HG03159 (cell line): ENCODE data around the gene LAMA5.
"Not testable (repeated sequence)": the region's sequence is repeated elsewhere in the genome, so short reads cannot be mapped to it uniquely, and the experiment has no call there.

Experiments used
- ATAC-seq: cut with Tn5 transposase; IDR thresholded peaks from one replicate; pipeline ENCODE4 v1.9.1; 2021; ENCODE audit warnings: mild to moderate bottlenecking, moderate library complexity; ENCODE audit not compliant: unreplicated experiment

Gene LAMA5

DNA sequence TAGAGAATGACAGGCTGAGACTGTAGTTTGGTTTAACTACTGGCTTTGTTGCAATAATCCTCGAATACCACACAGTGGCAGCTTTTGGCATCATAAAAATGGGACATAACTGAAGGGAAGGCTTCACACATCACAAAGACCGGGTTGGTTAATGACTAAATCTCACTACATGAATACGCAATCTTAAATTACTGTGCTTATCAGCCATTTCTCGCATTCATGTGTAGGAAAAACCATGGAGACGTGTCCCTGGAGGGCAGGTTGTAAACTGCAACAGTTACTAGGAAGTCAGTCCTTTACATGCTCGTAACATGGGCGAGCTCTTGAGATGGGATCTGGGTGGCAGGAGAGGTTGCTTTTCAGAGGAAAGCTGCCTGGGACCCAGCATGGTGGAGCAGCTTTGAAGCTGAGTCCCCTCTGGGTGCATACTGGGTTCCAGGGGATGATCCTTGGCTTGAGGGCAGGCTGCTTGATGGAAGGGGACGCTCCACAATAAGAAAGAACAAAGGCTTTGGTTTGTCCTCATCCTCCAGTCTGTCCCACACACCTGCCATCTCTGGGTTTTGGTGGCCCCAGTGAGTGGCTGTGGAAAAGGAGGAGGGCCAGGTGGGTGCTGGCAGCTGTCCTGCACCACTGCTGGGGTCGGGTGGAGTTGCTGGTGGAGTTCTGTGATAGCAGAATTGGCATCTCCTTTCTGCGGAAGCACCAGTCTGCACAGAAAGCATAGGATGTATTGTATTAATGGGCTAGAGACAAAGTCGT, 21.9 kb upstream of the LAMA5 start:
- ATAC-seq, result no peak

DNA sequence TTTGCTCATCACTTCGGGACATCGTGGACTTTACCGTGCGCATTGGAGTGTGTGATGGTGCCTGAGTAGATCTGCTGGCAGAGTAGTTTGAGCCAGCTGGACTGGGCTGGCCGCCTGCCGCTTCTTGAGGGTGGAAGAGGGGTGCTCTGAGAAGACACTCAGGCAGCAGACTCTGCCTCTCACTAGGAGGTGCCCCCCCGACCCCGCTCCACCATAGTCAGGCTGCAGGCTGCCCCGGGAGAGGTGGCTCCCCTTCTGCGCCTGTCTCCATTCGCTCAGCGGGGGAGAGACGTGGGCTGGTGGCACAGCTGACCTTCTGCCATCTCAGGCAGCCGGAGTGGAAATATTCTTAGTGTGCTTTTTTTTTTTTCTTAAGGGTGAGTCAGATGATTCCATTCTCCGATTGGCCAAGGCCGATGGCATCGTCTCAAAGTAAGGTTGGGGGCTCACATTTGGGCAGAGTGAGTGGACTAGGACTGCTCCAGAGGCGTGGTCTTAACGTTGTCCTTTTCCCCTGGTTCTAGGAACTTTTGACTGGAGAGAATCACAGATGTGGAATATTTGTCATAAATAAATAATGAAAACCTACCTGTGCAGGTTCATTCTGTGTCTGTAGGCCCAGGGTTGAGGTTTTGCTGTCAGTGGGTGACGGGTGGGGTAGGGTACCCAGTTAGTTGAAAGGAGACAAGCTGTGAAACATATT, 21.0 kb upstream of the LAMA5 start:
- no peak for ATAC-seq

DNA sequence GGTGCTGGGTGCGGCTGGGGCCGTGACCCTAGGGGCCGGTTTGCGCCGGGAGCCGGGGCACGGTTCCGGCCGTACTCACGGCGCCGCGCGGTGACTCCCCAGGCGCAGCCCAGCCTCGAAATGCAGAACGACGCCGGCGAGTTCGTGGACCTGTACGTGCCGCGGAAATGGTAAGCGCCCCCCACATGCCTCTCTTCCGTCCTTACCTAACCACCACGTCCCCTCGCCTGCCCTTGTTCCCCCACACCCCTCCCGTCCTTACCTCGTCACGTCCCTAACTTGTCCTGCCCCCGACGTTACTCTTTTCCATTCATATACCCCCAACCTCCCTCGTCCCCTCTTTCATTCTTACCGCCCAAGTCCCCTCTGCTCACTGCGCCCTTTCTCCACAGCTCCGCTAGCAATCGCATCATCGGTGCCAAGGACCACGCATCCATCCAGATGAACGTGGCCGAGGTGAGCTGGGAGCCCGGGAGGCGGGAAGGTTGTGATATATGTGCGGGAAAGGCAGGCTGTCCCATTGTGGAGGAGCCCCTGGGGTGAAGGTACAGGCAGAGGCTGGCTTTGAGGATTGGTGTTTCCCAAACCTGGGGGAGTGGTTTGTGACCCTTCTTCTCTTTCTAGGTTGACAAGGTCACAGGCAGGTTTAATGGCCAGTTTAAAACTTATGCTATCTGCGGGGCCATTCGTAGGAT, 20.3 kb upstream of the LAMA5 start:
- ATAC-seq, result peak; percentile 7

DNA sequence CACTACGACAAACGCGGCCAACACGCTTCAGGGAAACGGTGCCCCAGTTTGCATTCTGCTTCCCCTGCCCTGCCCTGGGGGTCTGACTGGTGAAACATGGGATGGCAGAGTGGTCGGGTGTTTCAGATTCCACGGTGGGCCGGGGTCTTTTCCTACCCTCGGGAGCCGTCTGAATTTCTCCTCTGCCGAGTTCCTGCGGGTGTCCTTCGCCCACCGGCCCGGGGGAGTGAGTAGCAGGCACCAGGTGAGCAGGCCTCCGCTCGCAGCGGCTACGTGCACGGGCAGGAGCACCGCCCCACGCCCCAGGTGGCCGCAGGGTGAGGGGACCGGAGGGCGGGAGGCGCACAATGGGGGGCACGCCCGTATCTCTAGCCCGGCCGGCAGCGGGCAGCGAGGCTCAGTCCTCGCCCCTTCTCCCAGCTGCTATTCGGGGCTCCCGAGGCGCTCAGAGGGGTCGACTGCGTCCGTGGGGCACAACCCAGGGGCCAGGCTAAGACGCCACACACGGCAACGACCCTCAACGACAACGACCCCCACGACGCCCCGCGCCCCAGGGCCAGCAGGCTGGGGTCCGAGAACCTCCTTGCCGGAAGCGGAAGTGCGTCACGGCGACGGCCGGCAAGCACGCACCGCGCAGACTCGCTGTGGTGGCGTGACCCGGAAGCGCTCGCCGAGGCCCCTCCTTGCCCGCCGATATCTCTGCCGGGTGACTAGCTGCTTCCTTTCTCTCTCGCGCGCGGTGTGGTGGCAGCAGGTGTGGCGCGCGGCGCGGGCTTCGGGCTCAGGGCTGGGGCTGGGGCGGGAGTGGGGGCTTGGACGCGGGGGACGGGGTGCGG, 19.5 kb upstream of the LAMA5 start, which contains the start of gene RPS21:
Gene RPS21, plus strand, starts transcription at position 721 of the 836 bp plus-strand sequence. CDS start 236 bp downstream, outside the sequence.
- ATAC-seq, result peak; percentile 80

DNA sequence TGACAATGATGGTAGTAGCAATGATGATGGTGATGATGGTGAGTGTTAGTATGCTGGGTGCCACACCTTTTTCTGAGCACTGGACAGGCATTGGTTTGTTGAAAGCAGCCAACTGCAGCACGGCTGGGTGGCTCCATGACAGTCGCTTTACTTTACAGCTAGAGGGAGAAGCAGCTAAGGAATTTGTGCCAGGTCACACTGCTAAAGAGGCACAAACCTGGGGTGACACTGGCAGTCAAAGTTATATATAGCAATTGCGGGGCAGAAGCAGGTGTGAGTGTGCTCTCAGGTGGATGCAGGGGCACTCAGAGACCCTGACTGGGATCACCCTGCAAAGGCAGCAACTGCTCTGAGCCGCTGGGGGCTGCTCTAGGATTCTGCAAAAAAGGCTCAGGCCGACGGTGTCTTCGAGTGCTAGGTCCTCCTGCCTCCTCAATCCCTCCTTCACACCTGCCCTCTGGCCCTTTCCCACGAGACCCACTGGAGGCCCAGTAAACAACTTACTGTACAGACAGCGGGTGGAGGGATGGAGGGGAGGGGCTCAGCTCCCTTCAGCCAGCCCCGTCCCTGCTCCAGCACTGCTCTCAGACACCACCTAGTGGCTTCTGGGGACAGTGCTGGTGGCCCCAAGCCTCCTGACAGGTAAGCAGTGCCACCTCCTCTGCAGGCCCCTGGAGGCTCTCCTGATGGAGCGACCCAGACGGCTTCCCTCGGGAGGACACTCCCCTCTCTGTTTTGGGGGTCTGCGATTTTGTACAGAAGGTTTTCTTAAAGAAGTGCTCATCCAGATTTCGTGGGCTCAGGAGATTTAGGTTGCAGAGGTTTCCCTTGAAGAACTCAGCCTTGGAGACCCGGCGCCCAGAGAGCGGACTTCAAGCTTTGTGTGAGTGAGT, 15.4 kb upstream of the LAMA5 start:
- ATAC-seq, result peak; percentile 55

DNA sequence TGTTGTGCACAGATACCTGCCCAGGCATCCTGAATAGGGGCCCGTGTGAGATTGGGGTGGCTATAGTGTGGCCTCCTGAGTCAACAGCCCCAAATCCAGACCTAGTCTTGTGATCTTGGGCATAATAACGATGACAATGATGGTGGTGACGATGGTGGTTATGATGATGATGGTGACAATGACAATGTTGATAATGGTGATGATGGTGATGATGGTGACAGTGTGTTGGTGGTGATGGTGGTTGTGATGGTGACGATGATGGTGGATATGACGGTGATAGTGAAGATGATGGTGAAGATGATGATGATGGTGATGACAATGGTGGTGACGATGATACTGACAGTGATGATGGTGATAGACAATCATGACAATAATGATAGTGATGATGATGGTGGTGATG, 14.7 kb upstream of the LAMA5 start:
- no peak for ATAC-seq

DNA sequence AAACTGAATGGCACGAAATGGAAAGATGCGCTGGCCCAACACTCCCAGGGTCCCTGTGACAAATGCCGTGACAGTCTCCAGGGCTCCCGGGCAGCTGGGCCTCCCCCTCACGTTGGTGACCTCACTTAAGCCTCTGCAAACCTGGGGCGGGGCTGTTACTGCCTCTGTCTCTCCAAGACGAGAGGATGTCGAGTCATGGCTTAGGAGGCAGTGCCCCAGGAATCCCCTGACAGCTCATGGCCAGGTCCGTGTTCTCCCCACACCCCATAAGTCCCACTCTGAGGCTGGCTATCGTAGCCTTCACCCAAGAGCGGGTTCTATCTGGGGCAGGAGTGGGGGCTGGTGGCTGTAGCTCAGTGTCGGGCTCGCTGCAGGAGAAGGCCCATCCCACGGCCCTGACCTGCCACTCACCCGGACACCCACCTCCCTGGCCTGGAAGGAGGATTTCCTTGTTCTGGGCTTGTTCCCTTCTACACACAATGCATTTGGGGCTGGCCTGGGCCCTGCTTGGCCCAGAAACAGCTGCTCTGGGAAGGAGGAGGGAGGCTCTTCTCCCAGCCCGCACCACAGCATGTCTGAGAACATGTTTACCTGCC, 14.2 kb upstream of the LAMA5 start:
- ATAC-seq, result no peak

DNA sequence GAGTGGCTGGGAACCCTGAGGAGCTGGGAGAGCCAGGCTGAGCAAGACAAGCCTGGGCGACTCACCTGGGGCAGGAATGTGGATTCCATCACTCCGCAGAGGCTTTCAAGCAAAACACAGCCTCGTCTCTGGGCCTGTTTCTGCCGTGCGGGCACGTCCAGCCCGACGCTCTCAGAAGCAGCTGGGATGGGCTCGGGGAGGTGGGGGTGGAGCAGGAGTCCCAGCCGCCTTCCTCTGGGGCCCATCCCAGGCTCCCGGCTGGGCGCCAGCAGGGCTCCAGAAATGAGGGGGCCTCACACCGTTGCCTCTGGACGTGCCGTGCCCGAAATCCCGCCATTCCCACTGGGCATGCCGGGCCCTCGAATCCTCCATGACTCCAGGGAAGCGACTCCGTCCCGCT, 11.1 kb upstream of the LAMA5 start:
- no peak for ATAC-seq

DNA sequence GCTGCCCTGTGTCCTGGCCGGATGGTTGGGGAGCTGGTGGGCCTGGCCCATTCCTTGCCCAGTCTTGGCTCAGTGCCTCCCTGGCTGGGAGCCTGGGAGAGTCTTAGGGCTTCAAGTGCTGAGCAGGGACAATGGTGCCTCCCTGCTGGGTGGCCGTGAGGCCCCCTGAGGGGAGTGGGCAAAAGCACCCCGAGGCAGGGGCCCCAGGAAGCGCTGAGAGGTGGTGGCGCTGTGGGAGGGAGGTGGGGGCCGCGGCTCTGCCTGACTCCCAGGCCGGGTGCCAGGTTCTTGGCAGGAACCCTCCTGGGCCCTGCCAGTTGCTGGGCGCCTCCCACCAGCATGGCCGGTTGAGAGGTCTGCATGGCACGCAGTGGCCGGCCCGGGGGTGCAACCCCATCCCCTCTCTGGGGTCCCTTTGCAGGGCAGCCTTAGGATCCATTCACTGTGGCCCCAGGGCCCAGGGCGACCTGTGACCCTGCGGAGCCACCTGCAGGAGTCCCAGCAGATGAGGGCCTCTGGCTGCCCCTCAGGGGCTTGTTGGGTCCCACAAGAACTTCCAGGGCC, 10.6 kb upstream of the LAMA5 start:
- no peak for ATAC-seq

DNA sequence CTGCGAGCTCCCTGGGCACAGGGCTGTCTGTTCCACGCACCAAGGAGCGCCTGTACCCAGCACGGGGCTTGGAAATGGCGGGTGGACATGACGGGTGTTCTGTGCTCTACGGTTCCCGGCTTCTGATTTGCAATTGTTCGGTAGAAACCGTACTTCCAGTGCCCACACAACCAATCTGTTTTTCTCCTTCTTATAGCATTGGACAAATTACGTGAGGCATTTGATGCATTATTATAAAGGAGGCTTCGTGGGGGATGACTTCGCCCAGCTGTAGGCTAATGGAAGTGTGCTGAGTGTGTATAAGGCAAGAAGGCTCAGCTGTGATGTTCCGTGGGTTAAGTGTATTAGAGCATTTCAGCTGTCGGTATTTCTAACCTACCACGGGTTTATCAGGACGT, 10.0 kb upstream of the LAMA5 start:
- ATAC-seq, result no peak

DNA sequence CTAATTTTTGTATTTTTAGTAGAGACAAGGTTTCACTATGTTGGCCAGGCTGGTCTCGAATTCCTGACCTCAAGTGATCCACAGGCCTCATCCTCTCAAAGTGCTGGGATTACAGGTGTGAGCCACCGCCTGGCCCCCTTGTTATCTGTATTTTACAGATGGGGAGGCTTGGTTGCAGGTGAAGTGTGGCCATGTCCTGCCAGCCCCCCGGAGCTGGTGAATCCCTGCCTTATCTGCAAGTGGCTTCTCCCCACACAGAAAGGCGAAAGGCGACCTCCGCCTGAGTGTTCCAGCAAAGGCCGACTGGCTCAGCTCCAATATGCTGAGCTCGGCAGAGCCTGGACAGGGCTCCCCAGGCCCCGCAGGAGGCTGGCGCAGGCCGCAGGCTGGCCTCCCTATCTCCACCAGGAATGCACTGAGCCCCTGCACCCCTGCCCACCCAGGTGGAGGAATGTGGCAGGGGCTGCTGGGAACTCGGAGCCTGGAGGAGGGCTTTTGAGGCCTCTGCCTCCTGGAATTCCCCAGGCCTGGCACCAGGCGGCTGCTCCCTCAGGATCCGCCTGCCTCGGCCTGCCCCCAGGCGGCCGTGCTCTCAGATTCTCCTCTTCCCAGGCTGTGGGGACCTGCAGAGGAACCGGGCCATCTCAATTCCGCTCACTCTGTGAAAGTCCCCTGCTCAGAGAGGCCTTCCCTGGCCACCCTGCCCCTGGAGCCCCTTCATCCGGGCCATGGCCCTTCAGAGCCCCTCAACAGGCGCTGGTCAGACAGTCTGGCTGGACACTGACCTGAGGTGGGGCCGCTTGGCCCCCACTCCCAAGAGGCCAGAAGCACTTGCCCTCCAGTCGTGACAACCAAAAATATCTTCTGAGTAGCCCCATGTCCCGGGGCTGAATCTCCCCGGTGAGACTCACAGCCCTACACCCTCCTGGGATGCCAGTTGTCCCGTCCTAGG, 9.3 kb upstream of the LAMA5 start:
- ATAC-seq, result no peak

DNA sequence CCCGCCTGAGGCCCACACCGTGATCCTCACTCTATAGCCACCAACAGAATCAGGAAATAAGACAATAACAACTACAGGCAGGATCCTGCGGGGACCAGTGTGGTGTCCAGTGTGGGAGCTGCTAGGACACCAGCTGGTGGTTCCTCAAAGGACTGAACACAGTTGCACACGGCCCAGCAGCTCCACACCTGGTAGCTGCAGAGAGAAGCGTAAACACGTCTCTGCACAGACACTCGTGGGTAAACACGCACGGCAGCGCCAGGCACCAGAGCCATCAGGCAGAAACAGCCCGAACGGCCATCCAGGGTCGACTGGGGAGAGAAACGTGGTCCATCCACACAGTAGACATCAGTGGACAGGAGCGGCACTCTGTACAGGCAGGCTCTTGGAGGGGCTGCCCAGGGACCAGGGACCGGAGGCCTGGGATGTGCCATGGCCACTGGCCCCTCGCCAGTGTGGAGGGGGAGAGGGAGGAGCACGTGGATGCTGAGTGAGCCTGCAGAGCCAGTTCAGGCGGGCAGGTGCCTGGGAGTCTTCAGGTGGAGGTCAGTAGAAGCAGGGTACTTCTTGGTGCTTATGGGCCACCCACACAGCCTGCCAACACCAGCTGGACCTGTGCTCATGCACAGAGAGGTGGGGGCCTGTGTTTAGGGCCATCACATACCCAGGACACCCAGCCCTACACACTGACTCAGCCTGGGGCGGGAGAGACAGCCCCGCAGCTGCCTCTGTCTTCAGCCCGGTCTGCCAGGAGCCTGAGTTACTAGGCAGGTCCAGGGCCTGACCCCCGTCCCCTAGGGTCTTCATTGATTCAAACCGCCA, 7.4 kb upstream of the LAMA5 start:
- no peak for ATAC-seq

DNA sequence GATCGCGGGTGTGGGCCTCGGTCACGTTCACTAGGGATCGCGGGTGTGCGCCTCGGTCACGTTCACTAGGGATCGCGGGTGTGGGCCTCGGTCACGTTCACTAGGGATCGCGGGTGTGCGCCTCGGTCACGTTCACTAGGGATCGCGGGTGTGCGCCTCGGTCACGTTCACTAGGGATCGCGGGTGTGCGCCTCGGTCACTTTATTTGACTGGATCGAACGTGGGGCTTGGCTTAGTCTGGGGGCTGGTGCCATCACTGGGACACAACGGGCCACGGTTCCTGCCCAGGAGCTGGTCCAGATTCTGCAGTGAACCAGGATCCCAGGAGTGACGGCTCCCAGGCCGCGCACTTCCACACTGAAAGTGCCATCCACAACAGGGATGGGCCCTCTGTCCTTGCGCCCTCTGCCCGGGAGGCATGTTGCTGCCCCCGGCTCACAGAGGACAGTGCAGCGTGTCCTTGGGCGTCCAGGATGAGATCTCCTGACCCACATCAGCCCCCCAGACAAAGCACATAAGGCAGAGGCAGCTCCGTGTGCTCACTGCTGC, 6.6 kb upstream of the LAMA5 start:
- ATAC-seq, result not testable (repeated sequence)

DNA sequence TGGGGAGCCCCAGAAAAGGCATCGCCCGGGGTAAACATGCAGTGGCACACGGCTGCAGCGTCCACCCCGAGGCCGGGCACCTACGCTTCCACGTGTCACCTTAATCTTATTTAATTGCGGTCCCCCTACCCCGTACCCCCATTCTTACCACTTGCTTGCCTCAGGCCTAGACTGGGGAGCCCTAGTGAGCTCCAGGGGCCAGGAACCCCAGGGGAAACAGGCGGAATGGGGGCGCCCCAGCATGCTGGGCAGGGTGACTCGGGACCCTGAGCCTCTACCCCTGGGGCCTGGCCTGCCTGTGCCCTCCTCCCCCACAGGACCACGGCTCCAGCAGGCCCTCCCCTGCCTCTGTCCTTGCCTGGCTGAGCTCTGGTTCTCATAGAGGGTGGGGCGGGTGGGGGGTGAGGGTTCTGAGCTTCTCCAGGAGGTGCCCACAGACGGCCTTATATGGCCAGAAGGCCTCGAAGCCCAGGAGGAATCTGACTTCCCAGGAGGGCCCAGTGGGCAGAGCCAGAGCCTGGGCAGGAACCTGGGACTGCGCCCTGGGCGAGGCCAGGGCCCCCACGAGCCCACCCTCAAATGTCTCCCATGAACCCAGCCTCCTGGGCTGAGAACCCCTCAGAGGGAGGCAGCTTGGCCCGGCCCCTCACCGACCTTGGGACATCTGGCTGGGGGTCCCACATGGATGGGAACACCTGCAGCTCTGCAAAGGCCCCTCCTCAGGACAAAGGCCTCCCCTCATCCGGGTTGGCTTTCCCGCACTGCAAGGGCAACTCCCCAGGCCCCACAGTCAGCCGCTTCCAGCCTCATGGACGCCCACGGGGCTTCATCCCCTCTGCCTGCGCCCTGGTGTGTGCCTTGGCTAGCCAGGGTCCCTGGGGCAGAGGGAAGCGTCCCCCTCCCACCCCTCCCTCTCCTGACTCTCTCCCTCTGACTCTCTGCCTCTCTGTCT, 5.2 kb upstream of the LAMA5 start:
- no peak for ATAC-seq

DNA sequence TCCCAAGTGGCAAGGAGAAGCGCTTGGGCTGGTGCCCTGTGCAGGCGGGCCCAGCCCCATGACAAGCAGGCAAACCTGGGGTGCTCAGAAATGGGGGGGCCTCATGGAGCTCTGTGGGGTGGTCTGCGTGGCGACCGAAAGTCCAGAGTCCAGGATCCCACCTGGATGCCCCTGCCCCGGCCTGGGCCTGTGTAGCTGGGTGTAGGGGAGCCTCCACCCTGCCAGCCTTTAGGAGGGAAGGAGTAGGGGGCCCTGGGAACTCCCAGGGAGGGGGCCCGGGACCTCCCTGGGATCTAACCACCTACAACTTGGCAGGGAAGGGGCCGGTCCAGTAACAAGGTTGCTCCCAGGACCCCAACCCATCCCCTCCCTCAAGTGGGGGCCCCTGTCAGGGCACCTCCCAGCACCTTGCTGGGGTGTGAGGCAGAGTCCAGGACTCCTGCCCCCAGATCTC, 4.5 kb upstream of the LAMA5 start:
- no peak for ATAC-seq
